IPS-11a (cell line): ENCODE data around the gene PWP2.
"Not testable (repeated sequence)": the region's sequence is repeated elsewhere in the genome, so short reads cannot be mapped to it uniquely, and the experiment has no call there.

Source experiments
- H3K4me3 ChIP-seq: one replicate; pipeline ENCODE4 v1.5.1; 2013; ENCODE audit warnings: low read depth, low read length, control low read depth

The PWP2 gene

DNA sequence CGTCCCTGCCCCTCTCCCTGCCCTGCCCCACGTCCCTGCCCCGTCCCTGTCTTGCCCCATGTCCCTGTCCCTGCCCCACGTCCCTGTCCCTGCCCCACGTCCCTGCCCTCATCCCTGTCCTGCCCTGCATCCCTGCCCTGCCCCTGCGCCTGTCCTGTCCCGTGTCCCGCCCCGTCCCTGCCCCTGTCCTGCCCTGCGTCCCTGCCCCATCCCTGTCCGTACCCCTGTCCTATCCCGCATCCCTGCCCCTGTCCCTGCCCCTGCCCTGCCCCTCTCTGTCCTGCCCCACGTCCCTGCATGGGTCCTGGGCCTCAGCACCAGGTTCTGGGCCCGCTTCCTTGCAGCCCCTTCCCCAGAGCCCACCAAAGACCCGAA lies 53.1 kb downstream of the PWP2 start:
- not testable (repeated sequence) for H3K4me3 ChIP-seq

DNA sequence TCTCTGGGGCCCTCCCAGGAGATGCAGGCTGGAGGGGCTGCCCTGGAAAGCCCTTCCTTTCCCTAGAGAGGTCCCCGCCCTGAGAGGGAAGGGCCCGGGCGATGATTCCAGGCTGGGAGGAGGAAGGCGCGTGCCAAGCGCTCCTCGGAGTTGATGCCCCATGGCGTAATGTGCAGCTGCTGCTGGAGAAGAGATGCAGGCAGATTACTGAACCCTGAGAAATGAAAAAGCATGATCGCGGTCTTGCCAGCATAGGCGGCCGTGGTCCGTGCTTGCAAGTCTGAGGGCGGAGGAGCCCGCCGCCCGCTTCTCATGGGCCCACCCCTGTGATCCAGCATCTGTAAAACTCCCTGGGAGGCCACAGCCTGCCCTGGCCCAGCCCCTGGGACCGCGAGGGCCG lies 53.6 kb downstream of the PWP2 start:
- H3K4me3 ChIP-seq = not testable (repeated sequence)

DNA sequence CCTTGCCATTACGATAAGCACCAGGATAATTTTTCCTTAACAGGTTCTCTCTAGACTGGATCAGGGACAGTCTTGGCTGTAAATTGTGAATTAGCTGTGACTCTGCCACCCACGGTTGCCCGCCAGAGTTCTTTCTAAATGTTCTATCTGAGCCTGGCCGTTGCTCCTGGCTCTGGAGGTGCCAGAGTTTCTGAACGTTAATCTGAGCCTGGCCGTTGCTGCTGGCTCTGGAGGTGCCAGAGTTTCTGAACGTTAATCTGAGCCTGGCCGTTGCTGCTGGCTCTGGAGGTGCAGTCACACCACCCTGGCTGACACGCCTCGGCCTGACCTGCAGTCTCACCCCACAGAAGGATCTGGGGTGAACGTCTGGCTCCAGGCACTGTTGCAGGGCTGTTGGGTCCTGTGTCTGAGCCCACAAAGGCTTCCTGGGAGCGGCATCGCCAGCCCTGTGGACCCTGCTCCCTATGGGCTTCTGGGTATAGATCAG lies 56.0 kb downstream of the PWP2 start:
- not testable (repeated sequence) for H3K4me3 ChIP-seq

DNA sequence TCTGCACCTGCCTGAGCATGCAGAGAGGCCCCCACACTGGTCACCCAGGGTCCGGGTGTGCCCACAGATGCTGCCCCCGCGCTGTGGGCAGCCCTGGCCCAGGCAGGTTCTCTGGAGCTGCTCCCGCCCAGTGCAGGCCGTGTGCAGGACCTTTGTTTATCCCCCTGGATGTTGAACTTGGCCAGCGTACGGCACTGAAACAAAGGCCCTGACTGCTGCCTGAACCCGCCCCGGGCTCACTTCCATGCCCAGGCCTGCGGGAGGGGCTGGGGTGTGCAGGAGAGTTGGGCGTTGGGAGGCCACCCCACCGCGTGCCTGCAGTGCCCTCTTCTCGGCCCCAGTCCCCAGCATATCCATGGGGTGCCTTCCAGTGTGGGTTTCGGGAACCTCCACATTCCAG lies 58.7 kb downstream of the PWP2 start:
- not testable (repeated sequence) for H3K4me3 ChIP-seq

DNA sequence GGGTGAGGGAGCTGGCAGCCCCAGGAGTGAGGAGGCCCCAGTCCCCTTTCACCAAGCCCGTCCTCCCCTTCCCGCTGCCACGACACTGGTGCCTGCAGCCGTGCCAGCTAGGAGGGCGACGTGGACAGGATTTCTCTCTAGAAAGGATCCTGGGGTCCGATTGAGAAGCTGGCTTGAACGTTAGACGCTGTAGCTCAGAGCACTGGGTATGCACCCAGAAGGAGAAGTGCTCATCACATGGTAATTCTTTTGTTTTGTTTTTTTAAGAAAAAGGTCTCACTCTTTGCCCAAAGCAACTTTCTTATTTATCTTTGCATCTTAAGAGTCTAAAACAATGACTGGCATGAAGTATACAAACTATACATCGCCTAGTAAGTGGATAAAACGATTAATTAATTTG lies 60.3 kb downstream of the PWP2 start:
- not testable (repeated sequence) for H3K4me3 ChIP-seq

DNA sequence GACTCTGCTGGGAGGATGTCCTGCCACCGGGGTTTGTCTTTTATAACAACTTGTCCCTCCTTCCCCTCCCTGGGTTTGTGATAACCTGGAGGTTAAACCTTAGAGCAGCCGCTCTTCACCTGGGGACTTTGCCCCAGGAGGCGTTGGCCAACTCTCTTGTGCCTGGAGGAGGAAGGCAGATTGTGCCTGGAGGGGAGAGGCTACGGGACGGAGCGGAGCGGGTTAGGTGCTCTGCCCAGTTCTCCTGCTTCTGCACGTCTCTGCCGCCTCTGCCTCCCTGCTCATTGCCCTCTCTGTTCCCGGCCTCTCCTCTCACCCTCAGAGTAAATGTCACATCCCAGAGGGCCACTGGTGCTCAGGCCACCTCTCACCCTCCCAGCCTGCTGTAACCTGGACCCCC lies 63.1 kb downstream of the PWP2 start:
- not testable (repeated sequence) for H3K4me3 ChIP-seq

DNA sequence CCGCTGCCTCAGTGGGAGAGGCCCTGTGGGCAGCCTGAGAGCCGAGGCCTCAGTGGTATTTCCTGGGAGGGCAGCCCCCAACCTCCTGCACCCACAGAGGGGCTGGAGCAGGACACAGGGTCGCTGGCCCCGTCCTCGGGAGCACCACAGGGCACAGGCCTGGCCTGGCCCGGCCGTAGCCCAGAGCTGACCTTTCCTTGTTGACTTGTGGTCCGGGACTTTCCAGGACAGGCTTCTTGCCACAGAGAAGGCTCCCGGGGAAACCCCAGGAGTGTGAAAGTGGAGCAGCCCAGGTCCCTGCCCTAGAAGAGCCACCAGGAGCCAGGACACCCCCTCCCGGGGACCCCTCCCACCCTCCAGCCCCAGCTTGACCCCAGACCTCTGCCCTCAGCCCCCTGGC lies 63.7 kb downstream of the PWP2 start:
- H3K4me3 ChIP-seq = not testable (repeated sequence)

DNA sequence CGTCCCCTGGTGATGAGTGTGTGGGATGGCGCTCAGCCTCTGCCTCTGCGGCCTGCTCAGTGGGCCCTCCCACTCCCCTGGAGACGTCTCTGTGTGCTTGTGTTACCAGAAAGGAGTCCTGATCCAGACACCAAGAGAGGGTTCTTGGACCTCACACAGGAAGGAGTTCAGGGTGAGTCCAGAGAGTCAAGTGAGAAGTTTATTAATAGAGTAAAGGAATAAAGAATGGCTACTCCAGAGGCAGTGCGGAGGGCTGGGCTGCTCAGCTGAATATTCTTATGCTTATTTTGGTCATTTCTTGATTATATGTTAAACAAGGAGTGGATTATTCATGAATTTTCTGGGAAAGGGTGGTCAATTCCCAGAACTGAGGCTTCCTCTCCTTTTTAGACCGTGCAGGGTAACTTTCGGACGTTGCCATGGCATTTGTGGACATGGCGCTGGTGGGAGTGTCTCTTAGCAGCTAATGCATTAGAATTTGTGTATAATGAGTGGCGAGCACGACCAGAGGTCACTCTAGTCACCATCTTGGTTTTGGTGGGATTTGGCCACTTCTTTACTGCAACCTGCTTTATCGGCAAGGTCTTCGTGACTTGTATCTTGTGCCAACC lies 64.9 kb downstream of the PWP2 start:
- not testable (repeated sequence) for H3K4me3 ChIP-seq

DNA sequence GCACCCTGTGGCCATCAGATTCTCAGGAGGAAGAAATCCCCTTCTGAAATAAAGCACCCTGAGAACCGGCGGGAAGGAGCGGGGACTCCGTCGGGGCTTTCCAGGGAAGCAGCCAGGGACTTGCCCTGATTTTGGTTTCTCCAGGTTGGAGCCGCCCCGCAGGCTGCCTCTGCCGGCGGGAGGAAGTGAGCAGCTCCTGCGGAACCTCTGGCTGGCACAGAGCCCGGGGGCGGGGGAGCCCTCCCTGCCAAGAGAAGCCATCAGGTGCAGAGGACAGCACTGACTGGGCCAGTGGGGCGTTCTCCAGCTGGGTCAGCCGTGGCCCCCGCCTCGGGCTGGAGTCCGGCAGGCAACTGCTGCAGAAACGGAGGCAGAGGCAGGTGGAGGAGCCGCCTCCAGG lies 65.5 kb downstream of the PWP2 start:
- not testable (repeated sequence) for H3K4me3 ChIP-seq

DNA sequence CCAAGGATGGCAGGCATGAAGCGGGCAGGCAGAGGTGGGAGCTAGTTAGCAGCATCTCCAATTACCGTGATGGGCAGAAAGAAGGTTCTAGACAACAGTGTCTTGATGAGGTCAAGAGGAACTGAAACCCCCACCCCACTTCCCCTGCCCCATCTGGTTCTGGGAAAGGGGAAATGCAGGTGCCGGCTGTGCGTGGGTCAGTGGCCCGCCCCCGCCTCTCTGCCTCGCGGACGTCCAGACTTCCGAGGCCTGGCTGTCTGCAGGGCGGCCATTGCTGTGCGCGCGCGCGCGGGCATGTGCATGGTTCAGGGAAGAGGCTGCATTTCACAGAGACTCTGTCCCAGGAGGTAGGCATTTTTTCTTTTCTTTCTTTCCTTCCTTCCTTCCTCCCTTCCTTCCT lies 68.0 kb downstream of the PWP2 start:
- H3K4me3 ChIP-seq = not testable (repeated sequence)

DNA sequence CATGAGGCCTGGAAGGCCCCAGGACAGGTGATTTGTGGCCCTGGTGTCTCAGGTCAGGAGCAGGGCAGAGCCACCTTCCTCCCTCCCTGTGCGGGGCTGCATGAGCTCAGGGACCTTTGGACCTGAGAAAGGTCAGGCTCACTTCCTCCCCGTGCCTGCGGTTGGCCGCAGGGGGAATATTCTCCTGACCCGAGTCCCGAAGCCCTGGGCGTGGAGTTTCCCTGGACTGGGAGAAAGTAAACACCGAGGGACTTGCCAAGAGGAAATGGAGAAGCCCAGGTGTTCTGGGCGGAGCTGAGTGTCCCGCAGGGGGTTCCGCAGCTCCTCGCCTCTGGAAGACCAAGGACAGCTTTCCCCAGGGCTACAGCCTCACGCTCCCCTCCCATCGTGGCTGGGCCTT lies 68.9 kb downstream of the PWP2 start:
- H3K4me3 ChIP-seq = not testable (repeated sequence)
